Pancreas (tissue), 10 donors: ENCODE results near the gene WNT10A. TPM values are rescaled to one million over a fixed set of nuclear protein-coding genes. Genes with fewer than 3 reads are reported as not detected.
A peak's percentile ranks its signal among the peaks of the same experiment; 100 is the strongest.

Experiments
- ATAC-seq, 4 donors: fragments of 200-7000 bp; cut with Tn5 transposase; one replicate each; pipeline versions ENCODE4 v1.8.0 to v1.9.1; 2020; ENCODE audit warnings: mild to moderate bottlenecking in 4 of 4, moderate library complexity in 4 of 4
- DNase-seq, 6 donors: peaks; one replicate each; pipeline ENCODE4 v3.0.0-alpha.2; 2020
- FAIRE-seq: peaks from 2 replicates; lab custom pipeline; 2012; peaks lifted over from hg19 to GRCh38; lab: Jason Lieb, UNC
- H3K27ac ChIP-seq, 4 donors: fragments of 200-600 bp; sonication (generic); 1 replicate in 3 of 4; 2 replicates in 1 of 4; pipeline versions ENCODE4 v1.5.0 to v1.8.0; 2020
- H3K27me3 ChIP-seq, 4 donors: fragments of 200-600 bp; one replicate each; pipeline ENCODE4 v1.8.0; 2021
- H3K36me3 ChIP-seq, 3 donors: fragments of 200-600 bp; sonication (generic) in 1 of 3; one replicate each; pipeline versions ENCODE4 v1.5.0 to v1.8.0; 2020 to 2021
- H3K4me1 ChIP-seq, 3 donors: fragments of 200-600 bp; one replicate each; pipeline ENCODE4 v1.8.0; 2021
- H3K4me3 ChIP-seq, 4 donors: fragments of 200-600 bp; sonication (generic) in 2 of 4; one replicate each; pipeline versions ENCODE4 v1.5.0 to v1.8.0; 2020 to 2021
- H3K9me3 ChIP-seq, 4 donors: fragments of 200-600 bp; one replicate each; pipeline ENCODE4 v1.8.0; 2021
- WGBS, 2 donors: extraction: QIAGEN DNeasy Blood & Tissue Kit; methylation state at CpG; one replicate each; pipeline ENCODE4 v1.1.7; 2013; 5-methylcytosine and 5-hydroxymethylcytosine counted together
- intact Hi-C, 3 donors: fragments of 100-400 bp; cut with DNase I; formaldehyde crosslinking; loops; one replicate each; pipeline versions ENCODE4 v1.11.1 to v1.14.2; 2022
- polyA plus RNA-seq, 2 donors: library from polyadenylated mRNA; stranded (reverse); fragments of 200-250 nt; gene quantifications; one replicate each; pipeline ENCODE4 v1.2.3, GENCODE V29; 2013
- total RNA-seq, 6 donors: library from RNA; stranded (reverse); fragmentation: NEBNext Ultra II Directional in 4 of 6; extraction: Animal tissue kit (Norgen Biotek cat#: 25700) in 4 of 6; gene quantifications; one replicate each; pipeline versions ENCODE4 v1.2.1 to v1.2.4, GENCODE V29; 2021 to 2023
- TF ChIP-seq, protein P1 (sequence below), 4 donors: fragments of 200-600 bp; sonication (generic) in 3 of 4; IDR thresholded peaks; one replicate each; pipeline versions ENCODE4 v1.5.0 to v1.8.0; 2021; ENCODE audit warnings: antibody characterized with exemption in 4 of 4
- donor health status: healthy with polysubstance abuse.
- donor health status: DM: no; HTN: no; CAD: no; lungs with moderate emphysema.
- donor health status: DM: no; HTN: no; CAD: no.
- donor health status: control.
- donor health status: control.
- donor health status: Bipolar disorder and iron deficiency.
- donor health status: DM: yes; HTN: yes; CAD: no.
- donor health status: DM: no; HTN: no; CAD: no.
- donor health status: DM: no; HTN: no; CAD: no.
- donor health status: DM: yes; HTN: yes; CAD: no.

The WNT10A gene
- total and polyA plus RNA-seq, 8 donors = 0.05 to 1.5 (median 0.23) TPM; not detected in 3

DNA sequence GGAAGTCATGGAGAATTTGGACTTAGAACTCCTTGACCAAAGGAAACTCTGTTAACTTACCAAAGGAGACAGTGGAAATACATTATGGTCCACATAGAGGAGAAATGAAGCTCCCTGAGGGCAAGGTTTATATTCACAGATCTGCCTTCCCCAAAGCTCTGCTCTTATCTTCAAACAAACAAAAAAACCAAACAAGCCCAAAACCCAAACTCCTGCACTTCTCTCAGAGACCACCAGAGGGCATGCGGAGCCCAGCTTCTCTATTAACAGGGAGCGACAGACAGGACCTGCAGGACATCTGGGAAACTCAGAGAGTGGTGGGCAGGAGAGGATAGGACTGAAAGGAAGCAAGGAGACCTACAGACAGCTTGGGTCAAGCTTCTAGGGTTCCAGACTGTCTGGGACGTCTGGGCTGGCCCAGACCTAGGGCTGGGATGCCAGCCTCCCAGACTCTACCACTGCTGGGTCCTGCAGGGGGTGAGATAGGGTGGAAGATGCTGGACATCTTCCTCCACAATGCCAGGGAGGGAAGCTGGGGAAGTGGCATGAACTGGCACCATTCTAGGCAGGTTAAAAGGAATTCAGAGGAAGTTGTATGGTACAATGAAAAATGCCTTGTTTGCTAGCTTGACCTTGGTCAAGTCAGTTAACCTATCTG is 4.0 kb upstream of the WNT10A start:
- Histone ChIP-seq H3K36me3 (no peaks in the 10 kb centered on the region), H3K9me3 (no peaks in the 10 kb centered on the region), H3K4me1 (peaks cover 0 to 11% (median 11%) of the 10 kb centered on the region in 3 donors), H3K4me3 (no peak overlapping the region), H3K27me3 (peaks cover 0 to 33% (median 2%) of the 10 kb centered on the region in 4 donors), H3K27ac (no peak overlapping the region)
- peak in 5 of 6 donors; percentile 45 to 76 (median 60) for DNase-seq
- intact Hi-C loops = no loop called here
- WGBS, 2 donors = 0 to 2% methylated on average over 3 of the region's 3 CpGs
- TF ChIP-seq, protein P1, sequence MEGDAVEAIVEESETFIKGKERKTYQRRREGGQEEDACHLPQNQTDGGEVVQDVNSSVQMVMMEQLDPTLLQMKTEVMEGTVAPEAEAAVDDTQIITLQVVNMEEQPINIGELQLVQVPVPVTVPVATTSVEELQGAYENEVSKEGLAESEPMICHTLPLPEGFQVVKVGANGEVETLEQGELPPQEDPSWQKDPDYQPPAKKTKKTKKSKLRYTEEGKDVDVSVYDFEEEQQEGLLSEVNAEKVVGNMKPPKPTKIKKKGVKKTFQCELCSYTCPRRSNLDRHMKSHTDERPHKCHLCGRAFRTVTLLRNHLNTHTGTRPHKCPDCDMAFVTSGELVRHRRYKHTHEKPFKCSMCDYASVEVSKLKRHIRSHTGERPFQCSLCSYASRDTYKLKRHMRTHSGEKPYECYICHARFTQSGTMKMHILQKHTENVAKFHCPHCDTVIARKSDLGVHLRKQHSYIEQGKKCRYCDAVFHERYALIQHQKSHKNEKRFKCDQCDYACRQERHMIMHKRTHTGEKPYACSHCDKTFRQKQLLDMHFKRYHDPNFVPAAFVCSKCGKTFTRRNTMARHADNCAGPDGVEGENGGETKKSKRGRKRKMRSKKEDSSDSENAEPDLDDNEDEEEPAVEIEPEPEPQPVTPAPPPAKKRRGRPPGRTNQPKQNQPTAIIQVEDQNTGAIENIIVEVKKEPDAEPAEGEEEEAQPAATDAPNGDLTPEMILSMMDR (IDR thresholded peaks at IDR 0.05) = peak; percentile 81 to 89 (median 86)
- FAIRE-seq = no peak
- peak; percentile 59 to 79 (median 73) for ATAC-seq

DNA sequence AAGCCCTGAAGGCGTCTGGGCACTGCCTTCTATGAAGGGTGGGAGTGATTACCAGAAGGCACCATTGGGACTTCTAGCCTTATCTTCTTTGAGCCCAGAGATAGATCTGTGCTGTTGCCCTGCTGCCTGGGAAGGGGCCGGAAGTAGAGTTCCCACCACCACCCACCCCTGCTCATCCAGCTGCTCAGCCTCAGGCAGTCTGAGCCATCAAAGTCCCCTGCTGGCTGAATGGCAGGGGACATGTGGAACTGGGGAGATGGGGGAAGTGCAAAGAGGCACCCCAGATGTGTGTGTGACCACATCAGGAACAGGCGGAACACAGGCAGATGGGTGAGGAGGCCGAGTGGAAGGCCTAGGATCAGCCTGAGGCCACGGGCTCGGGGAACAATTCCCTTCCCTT is 3.3 kb upstream of the WNT10A start:
- FAIRE-seq (no peak), DNase-seq (no peak), ATAC-seq (no peak)
- 56 to 69% methylated on average over 6 of the region's 6 CpGs for whole genome bisulfite sequencing, 2 donors
- no peak overlapping the region for H3K27ac ChIP-seq
- H3K4me3 ChIP-seq = no peak overlapping the region
- no peaks in the 10 kb centered on the region for H3K36me3 ChIP-seq
- H3K4me1 ChIP-seq = peaks cover 0 to 11% (median 11%) of the 10 kb centered on the region in 3 donors
- H3K9me3 ChIP-seq = no peaks in the 10 kb centered on the region
- intact Hi-C loops = no loop called here
- H3K27me3 ChIP-seq = peaks cover 0 to 28% (median 2%) of the 10 kb centered on the region in 4 donors
- TF ChIP-seq, protein P1 (IDR thresholded peaks at IDR 0.05) = no peak

DNA sequence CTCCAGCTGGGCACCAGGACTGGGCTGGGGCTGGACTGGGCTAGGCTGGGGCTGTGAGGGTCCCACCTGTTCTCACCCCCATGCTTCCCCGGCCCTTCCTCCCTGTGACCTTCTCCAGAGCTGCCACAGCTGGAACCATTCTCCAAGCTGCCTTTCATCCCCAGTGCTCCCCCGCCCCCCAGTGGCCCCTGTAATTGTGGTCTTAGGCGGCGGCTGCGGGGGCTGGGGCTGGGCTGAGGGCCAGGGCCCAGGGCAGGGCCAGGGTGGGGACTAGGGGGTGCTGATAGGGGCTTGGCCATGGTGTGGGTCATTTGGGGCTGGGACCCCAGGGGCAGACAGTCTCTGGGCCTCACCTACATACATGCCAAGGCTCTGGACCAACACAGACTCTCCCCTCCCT is 2.8 kb upstream of the WNT10A start:
- Histone ChIP-seq H3K9me3 (no peaks in the 10 kb centered on the region), H3K4me3 (no peak overlapping the region), H3K27me3 (peaks cover 0 to 23% (median 2%) of the 10 kb centered on the region in 4 donors), H3K4me1 (peaks cover 0 to 11% (median 11%) of the 10 kb centered on the region in 3 donors), H3K36me3 (no peaks in the 10 kb centered on the region), H3K27ac (no peak overlapping the region)
- 35 to 37% methylated on average over 5 of the region's 5 CpGs for WGBS, 2 donors
- ATAC-seq (no peak), DNase-seq (peak in 1 of 6 donors; percentile 54), FAIRE-seq (no peak)
- intact Hi-C loops = no loop called here
- TF ChIP-seq, protein P1 (IDR thresholded peaks at IDR 0.05) = no peak

DNA sequence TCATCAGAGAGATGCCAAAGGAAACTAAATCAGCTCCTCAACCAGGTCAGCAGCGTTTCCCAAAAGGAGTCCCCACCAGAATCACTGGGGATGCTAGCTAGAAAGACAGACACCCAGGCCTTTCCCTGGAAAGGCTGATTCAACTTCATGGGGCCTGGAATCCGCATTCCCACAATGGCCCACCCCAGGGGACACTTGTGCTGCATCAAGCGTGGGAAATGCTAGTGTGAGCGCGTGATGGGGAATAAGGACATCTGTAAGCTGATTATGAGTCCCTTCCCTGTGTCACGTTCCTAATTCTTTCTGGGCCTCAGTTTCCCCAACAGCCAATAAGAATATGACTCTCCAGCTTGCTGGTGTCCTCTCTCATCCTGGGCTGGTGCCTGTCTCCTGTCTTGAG is 2.2 kb upstream of the WNT10A start:
- FAIRE-seq (no peak), ATAC-seq (no peak), DNase-seq (no peak)
- Histone ChIP-seq H3K4me1 (peaks cover 0 to 11% (median 11%) of the 10 kb centered on the region in 3 donors), H3K27me3 (peaks cover 0 to 17% (median 2%) of the 10 kb centered on the region in 4 donors), H3K36me3 (no peaks in the 10 kb centered on the region), H3K27ac (no peak overlapping the region), H3K9me3 (no peaks in the 10 kb centered on the region), H3K4me3 (no peak overlapping the region)
- intact Hi-C loops = no loop called here
- TF ChIP-seq, protein P1 (IDR thresholded peaks at IDR 0.05) = no peak
- whole genome bisulfite sequencing, 2 donors = 42 to 54% methylated on average over 6 of the region's 6 CpGs
